IgD-negative memory B cell (primary cell): Measurements from ENCODE around the gene R3HDM4. TPM values are rescaled to one million over a fixed set of nuclear protein-coding genes. Genes with fewer than 3 reads are reported as not detected.
"Not testable (repeated sequence)": the region's sequence is repeated elsewhere in the genome, so short reads cannot be mapped to it uniquely, and the experiment has no call there.

Source experiments
- H3K27ac Mint-ChIP-seq, 3 donors: one replicate each; pipeline ENCODE4 v1.8.0; 2020 to 2022; ENCODE audit warnings: mild to moderate bottlenecking in 3 of 3, mixed read lengths in 3 of 3, moderate library complexity in 1 of 3
- H3K27me3 Mint-ChIP-seq: one replicate; pipeline ENCODE4 v1.8.0; 2021; ENCODE audit warnings: mixed read lengths
- H3K36me3 Mint-ChIP-seq: one replicate; pipeline ENCODE4 v1.8.0; 2020; ENCODE audit warnings: mild to moderate bottlenecking, mixed read lengths
- H3K4me1 Mint-ChIP-seq, 3 donors: one replicate each; pipeline ENCODE4 v1.8.0; 2020 to 2022; ENCODE audit warnings: mixed read lengths in 3 of 3, mild to moderate bottlenecking in 1 of 3
- H3K4me3 Mint-ChIP-seq, 4 donors: one replicate each; pipeline ENCODE4 v1.8.0; 2020 to 2022; ENCODE audit warnings: mild to moderate bottlenecking in 4 of 4, mixed read lengths in 4 of 4, moderate library complexity in 3 of 4
- H3K9me3 Mint-ChIP-seq, 3 donors: one replicate each; pipeline ENCODE4 v1.8.0; 2020 to 2021; ENCODE audit warnings: mixed read lengths in 3 of 3, mild to moderate bottlenecking in 1 of 3
- polyA plus RNA-seq: library from polyadenylated mRNA; unstranded; fragments of 300-500 nt; fragmentation: Illumina TruSeq; gene quantifications from one replicate; pipeline ENCODE4 v1.2.3, GENCODE V29; 2021

The R3HDM4 gene
- polyA plus RNA-seq, 1 donor from 2014 or later: 322 TPM

DNA sequence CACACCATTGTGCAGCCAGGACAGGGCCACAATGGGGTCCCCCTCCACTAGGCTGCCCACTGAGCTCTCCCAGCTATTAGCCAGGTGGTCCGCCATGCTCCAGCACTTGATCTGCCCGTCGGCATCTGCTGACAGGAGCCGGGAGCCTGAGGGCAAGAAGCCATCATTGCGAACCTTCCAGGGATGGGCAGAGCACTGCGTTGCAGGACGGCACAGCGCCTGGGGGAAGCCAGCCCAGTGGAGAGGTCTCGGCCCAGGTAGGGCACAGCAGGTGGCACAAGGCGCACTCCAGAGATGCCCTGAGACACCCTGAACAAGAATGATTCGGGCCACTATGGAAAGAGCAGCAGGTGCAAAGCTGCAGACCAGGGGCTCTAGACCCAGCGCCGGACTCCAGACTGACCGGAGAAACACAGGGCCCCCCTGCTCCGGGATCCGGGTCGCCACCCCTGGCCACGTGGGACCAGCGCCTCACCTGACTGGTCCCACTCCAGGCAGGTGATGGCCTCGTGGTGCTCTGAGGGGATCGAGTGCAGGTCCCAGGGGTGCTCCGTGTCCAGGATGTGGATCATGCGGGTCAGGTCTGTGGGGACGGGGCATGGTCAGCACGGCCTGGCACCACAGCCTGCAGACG is 23.2 kb downstream of the R3HDM4 start:
- H3K4me3 Mint-ChIP-seq: peak overlapping the region in 3 of 4 donors; percentile 60 to 96 (median 65)
- no peaks in the 10 kb centered on the region for H3K36me3 Mint-ChIP-seq
- H3K27ac Mint-ChIP-seq: peak overlapping the region in 2 of 3 donors; percentile 94 to 97
- H3K27me3 Mint-ChIP-seq: peaks cover 2% of the 10 kb centered on the region
- peaks cover 0 to 2% (median 0%) of the 10 kb centered on the region in 3 donors for H3K9me3 Mint-ChIP-seq
- H3K4me1 Mint-ChIP-seq: peaks cover 8 to 18% (median 10%) of the 10 kb centered on the region in 3 donors

DNA sequence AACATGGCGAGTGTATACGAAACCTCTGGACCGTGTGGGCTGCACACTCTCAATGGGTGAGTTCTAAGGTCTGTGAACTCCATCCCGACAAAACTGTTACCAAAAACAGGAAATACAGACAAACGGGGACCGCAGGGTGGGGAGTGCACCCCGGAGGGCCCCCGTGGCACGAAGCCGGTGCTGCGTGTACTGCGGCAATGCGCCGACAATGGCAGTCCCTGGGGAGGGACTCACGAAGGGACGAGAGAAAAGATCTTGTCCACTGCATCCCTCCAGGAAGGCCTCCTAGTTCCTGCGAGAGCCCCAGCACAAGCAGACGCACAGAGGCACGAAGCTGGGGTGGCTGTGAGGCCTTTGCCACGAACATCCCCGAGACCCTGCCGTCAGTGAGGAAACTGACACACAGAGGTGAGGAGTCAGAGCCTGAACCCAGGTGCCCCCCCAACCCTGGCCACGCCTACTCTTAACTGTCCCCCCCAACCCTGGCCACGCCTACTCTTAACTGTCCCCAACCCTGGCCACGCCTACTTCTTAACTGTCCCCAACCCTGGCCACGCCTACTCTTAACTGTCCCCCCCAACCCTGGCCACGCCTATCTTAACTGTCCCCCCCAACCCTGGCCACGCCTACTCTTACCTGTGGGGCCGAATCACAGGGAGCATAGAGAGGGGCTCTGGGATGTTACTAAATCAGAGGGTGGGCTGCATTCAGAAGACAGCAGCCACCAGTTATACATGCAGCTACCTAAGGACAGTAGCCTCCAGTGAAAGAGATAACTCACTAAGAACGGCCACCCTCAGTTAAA is 24.2 kb downstream of the R3HDM4 start:
- H3K4me1 Mint-ChIP-seq: peaks cover 8 to 17% (median 10%) of the 10 kb centered on the region in 3 donors
- no peaks in the 10 kb centered on the region for H3K36me3 Mint-ChIP-seq
- H3K4me3 Mint-ChIP-seq: peak overlapping the region in 2 of 4 donors; percentile 72 to 96
- H3K27me3 Mint-ChIP-seq: peaks cover 2% of the 10 kb centered on the region
- peak overlapping the region in 2 of 3 donors; percentile 94 to 97 for H3K27ac Mint-ChIP-seq
- H3K9me3 Mint-ChIP-seq: peaks cover 0 to 2% (median 0%) of the 10 kb centered on the region in 3 donors

DNA sequence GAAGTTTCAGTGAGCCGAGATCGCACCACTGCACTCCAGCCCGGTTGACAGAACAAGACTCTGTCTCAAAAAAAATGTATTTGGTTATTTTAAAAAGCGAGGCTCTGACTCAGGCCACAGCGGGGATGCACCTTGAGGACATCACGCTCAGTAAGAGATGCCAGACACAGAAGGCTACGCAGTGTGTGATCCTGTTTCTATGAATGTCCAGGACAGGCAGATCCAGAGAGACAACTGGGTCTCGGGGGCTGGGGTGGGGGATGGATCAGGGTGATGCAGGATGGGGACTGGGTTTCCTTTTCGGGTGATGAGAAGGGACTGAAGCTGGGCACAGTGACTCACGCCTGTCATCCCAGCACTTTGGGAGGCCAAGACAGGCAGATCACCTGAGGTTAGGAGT is 25.4 kb downstream of the R3HDM4 start:
- Mint-ChIP-seq H3K27me3 (no peaks in the 10 kb centered on the region), H3K36me3 (no peaks in the 10 kb centered on the region), H3K4me3 (peak overlapping the region in 1 of 4 donors; percentile 96), H3K9me3 (no peaks in the 10 kb centered on the region), H3K27ac (peak overlapping the region in 2 of 3 donors; percentile 94 to 97), H3K4me1 (peaks cover 3 to 10% (median 5%) of the 10 kb centered on the region in 3 donors)

DNA sequence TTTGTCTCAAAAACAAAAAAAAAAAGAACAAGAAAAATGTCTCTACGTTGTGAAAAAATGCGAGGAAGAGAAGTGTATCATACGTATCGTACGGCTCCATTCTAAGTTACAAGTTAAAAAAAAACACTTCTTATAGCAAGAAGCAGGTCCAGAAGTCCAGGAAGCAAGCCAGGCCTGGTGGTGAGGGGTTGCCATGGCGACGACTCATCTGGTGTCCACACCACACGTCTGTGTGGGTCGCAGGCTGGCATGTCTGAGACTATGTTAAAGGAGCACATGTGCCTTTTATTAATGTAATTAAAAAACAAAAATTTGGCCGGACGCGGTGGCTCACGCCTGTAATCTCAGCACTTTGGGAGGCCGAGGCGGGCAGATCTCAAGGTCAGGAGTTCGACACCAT is 25.9 kb downstream of the R3HDM4 start:
- Mint-ChIP-seq H3K4me1 (peaks cover 3 to 10% (median 5%) of the 10 kb centered on the region in 3 donors), H3K9me3 (no peaks in the 10 kb centered on the region), H3K36me3 (no peaks in the 10 kb centered on the region), H3K4me3 (no peak overlapping the region), H3K27ac (peak overlapping the region in 2 of 3 donors; percentile 50 to 97), H3K27me3 (no peaks in the 10 kb centered on the region)

DNA sequence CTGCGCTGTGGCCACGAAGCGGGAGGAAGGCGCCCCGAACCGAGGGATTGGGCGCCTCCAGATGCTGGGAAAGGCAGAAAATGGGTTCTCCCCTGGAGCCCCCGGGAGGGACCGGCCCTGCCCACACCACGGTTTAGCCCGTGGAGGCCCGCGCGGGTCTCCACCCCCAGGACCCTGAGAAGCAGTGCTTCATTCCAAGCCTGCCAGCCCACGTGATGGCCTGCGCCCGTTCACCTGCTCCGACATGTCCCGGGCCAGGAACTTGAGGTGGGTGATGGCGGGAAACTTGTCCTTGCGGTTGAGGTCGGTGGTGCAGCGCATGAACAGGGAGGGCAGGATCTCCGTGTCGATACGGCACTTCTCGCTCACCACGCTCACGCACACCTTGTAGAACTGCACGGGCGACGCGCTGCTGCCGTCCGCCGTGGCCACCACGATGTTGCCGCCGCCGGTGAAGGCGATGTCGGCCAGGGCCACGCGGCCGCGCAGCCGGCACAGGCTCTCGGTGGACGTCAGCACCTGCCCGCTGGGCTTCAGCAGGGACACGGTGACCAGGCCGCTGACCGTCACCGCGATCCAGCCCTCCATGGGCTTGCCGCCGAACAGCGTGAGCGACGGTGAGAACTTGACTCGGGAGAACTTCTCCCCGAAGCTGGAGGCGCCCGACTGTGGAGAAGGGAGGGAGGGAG is 27.3 kb downstream of the R3HDM4 start:
- no peaks in the 10 kb centered on the region for H3K36me3 Mint-ChIP-seq
- H3K27ac Mint-ChIP-seq: no peak overlapping the region
- no peaks in the 10 kb centered on the region for H3K9me3 Mint-ChIP-seq

DNA sequence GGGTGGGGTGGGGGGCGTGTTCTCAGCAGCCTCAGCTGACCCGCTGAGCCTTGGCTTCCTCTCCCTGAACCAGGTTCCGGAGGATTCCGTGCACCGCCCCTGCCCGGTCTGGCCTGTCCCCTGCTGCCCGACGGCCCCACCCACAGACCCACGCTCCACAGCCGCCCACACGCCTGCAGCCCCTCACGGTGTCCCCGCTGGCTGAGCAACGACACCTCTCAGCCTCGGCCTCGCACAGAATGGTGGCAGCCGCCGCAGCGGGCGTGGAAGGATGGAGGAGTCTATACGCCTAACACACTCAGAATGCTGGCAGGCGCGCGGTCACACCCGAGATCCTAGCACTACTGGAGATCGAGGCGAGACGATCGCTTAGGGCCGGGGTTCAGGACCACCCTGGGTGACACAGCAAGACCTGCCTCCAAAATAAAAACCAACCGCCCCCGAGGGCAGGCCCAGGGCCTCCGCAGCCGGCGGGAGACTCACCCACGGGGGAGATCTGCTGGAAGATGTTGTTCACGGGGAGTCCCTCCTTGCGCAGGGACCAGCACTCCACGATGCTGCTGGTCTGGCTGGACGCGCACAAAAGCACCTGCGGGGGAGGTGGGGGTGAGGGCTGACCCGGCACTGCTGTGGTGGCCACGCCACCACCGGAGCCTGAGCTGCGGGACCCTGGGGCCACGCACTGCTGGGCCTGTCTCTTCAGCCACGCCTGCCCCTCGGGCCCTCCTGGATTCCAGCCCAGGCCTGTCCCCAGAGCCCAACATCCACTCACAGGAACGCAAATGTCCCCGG is 28.4 kb downstream of the R3HDM4 start:
- Mint-ChIP-seq H3K9me3 (no peaks in the 10 kb centered on the region), H3K4me1 (peaks cover 3 to 7% (median 5%) of the 10 kb centered on the region in 3 donors), H3K27me3 (no peaks in the 10 kb centered on the region), H3K36me3 (no peaks in the 10 kb centered on the region), H3K4me3 (no peak overlapping the region), H3K27ac (no peak overlapping the region)

More for the DNA sequence above, 27.3 kb downstream of the R3HDM4 start:
- H3K27me3 Mint-ChIP-seq: no peaks in the 10 kb centered on the region
- no peak overlapping the region for H3K4me3 Mint-ChIP-seq
- H3K4me1 Mint-ChIP-seq: peaks cover 3 to 8% (median 5%) of the 10 kb centered on the region in 3 donors

DNA sequence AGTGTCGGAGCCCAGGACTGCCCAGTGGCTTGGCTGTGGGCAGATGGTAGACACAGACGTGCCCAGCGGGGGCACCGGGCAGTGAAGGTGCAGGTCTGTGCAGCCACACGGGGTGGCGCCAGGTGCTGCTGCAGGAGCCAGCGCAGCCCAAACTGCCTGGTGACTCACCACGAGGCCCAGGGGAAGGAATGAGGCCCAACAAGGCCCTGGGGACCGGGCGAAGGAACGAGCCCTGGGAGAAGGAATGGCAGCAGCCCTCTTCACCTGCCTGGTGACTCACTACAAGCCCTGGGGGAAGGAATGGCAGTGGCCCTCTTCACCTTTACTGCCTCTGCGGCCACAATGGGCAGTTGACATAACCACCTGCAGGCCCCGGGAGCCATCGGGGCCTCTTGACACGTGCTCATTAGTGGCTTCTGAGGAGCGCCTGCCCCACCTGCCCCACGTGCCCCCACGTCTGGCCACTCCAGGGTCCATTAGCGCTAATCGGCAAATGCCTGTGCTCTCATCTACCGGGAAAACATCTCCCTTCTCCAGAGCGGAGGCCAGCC is 29.3 kb downstream of the R3HDM4 start:
- Mint-ChIP-seq H3K4me1 (peaks cover 0 to 7% (median 5%) of the 10 kb centered on the region in 3 donors), H3K27ac (no peak overlapping the region), H3K36me3 (no peaks in the 10 kb centered on the region), H3K4me3 (no peak overlapping the region), H3K9me3 (no peaks in the 10 kb centered on the region), H3K27me3 (no peaks in the 10 kb centered on the region)

DNA sequence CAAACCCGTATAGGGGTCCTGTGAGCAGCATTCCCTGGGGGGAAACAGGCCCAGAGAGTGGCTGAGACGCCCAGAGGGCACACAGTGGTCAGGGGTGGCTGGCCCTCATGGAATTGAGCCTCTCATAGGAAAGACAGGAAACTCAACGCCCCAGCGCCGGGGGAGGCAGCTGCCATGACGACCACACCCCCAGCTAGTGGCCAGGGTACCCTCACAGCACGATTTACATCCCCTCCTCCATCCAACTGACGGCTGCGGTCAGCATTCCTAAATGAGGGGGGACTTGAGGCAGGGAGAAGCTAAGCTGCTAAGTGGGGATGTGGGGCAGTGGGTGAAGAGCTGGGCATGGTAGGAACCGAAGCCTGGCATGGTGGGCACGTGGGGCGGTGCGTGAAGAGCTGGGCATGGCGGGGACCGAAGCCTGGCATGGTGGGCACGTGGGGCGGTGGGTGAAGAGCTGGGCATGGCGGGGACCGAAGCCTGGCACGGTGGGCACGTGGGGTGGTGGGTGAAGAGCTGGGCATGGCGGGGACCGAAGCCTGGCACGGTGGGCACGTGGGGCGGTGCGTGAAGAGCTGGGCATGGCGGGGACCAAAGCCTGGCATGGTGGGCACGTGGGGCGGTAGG is 30.0 kb downstream of the R3HDM4 start:
- Mint-ChIP-seq H3K4me3 (no peak overlapping the region), H3K27ac (peak overlapping the region in 1 of 3 donors; percentile 74), H3K27me3 (no peaks in the 10 kb centered on the region), H3K36me3 (no peaks in the 10 kb centered on the region), H3K9me3 (no peaks in the 10 kb centered on the region), H3K4me1 (peaks cover 0 to 7% (median 0%) of the 10 kb centered on the region in 3 donors)

DNA sequence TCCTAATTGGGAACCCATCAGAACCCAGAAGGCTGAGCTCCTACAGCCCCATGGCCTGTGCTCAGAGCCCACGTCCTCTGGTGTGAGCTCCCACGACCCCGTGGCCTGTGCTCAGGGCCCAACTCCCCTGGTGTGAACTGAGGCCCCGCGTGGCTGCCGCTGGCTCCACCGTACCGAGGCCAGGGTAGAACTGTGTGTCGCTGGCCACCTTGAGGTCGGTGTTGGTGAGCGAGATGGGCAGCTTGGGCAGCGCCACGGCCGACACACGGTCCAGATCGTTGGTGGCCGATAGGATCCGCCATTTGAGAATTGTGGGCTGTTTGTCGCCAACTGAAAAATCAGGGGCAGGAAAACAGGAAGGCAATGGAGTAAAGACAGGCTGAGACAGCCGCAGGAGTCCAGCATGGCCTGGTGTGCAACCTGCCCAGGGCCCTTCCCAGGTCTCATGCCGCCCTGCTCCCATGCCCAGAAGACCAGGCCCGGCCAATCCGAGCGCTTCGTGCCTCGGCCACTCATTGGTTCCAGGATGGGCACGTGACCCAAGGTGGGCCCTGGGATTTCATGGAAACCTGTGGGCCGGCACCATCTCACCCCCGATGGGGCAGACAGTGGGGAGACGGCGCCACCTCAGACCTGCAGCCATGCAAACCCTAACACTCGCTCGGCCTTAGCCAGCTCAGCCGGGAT is 31.5 kb downstream of the R3HDM4 start:
- Mint-ChIP-seq H3K27me3 (no peaks in the 10 kb centered on the region), H3K4me1 (peaks cover 0 to 2% (median 0%) of the 10 kb centered on the region in 3 donors), H3K9me3 (no peaks in the 10 kb centered on the region), H3K27ac (peak overlapping the region in 1 of 3 donors; percentile 74), H3K36me3 (no peaks in the 10 kb centered on the region), H3K4me3 (no peak overlapping the region)

DNA sequence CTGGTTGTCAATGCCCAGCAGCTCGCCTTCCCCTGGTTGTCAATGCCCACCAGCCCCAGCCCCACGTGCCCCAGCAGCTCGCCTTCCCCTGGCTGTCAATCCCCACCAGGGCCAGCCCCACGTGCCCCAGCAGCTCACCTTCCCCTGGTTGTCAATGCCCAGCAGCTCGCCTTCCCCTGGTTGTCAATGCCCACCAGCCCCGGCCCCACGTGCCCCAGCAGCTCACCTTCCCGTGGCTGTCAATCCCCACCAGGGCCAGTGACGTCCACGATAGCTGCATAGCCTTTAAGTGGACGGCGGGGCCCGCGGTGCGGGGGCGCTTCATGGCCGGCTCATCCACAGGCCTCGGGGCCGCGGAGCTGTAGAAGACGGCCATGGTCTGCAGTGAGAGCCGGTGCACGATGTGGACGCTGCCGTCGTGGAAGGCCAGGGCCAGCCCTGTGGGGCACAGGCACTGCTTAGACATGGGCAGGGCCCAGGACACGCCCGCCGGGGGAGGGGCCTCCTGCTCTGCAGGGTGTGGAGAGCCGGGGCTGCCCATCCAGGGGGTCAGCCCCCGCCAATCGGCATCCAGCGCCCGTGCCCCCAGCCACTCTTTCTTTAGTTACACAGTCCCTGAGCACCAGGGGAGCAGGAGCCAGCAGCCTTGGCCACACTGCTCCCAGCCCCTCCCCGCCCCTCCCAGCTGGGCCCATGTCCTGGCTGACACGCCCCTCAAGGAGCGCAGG is 33.1 kb downstream of the R3HDM4 start:
- H3K27ac Mint-ChIP-seq: no peak overlapping the region
- no peaks in the 10 kb centered on the region for H3K9me3 Mint-ChIP-seq
- H3K4me1 Mint-ChIP-seq: peaks cover 0 to 7% (median 1%) of the 10 kb centered on the region in 3 donors
- H3K27me3 Mint-ChIP-seq: no peaks in the 10 kb centered on the region
- H3K4me3 Mint-ChIP-seq: peak overlapping the region in 1 of 4 donors; percentile 27
- H3K36me3 Mint-ChIP-seq: peaks cover 2% of the 10 kb centered on the region

DNA sequence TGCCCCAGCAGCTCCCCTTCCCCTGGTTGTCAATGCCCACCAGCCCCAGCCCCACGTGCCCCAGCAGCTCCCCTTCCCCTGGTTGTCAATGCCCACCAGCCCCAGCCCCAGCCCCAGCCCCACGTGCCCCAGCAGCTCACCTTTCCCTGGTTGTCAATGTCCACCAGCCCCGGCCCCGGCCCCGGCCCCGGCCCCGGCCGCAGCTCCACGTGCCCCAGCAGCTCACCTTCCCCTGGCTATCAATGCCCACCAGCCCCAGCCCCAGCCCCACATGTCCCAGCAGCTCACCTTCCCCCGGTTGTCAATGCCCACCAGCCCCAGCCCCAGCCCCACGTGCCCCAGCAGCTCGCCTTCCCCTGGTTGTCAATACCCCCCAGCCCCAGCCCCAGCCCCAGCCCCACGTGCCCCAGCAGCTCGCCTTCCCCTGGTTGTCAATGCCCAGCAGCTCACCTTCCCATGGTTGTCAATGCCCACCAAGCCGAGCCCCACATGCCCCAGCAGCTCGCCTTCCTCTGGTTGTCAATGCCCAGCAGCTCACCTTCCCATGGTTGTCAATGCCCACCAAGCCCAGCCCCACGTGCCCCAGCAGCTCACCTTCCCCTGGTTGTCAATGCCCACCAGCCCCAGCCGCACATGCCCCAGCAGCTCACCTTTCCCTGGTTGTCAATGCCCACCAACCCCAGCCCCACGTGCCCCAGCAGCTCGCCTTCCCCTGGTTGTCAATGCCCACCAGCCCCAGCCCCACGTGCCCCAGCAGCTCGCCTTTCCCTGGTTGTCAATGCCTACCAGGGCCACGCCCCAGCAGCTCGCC is 34.1 kb downstream of the R3HDM4 start:
- not testable (repeated sequence) for H3K36me3 Mint-ChIP-seq, H3K9me3 Mint-ChIP-seq, H3K4me1 Mint-ChIP-seq, H3K27me3 Mint-ChIP-seq, H3K27ac Mint-ChIP-seq, H3K4me3 Mint-ChIP-seq

DNA sequence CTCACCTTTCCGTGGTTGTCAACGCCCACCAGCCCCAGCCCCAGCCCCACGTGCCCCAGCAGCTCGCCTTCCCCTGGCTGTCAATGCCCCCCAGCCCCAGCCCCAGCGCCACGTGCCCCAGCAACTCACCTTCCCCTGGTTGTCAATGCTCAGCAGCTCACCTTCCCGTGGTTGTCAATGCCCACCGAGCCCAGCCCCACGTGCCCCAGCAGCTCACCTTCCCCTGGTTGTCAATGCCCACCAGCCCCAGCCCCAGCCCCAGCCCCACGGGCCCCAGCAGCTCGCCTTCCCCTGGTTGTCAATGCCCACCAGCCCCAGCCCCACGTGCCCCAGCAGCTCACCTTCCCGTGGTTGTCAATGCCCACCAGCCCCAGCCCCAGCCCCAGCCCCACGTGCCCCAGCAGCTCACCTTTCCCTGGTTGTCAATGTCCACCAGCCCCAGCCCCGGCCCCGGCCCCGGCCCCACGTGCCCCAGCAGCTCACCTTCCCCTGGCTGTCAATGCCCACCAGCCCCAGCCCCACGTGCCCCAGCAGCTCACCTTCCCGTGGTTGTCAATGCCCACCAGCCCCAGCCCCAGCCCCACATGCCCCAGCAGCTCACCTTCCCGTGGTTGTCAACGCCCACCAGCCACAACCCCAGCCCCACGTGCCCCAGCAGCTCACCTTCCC is 34.9 kb downstream of the R3HDM4 start:
- H3K9me3 Mint-ChIP-seq, H3K36me3 Mint-ChIP-seq, H3K27me3 Mint-ChIP-seq, H3K4me1 Mint-ChIP-seq, H3K4me3 Mint-ChIP-seq, H3K27ac Mint-ChIP-seq: not testable (repeated sequence)
